ENCODE results near the gene PRR7. TPM values are rescaled to one million over a fixed set of nuclear protein-coding genes. Genes with fewer than 3 reads are reported as not detected.
A peak's percentile ranks its signal among the peaks of the same experiment; 100 is the strongest.

The PRR7 gene
- total RNA-seq, 1 donor from 2014 or later: 2.1 TPM

DNA sequence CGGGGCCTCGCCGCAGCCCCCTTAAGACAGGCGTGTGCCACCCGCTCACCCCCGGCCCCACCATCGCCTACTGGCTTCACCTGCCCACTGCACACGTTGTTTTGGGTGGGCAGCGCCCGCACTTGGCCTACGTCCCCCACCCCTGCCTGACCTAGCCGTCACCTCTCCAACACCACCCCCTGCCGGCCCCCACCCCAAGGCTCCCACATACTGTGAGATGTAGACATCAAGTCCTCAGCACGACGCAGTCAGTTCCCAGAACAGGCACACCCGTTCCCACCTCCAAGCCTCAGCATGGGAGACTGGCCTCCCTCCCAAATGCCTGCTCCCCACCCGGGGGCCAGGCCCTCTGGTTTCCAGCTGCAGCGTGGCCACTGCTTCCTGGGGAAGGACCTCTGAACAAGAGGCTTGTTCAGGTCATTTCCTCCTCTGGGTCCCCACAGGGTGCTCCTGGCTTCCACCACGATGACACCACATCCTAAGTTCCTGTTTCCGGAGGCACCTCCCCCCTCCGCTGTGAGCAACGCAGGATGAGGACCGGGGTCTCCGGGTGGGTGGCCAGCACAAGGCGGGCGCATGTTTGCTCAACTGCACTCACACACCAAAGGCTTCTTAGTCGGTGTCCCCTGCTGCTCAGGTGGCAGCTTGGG, 15.5 kb downstream of the PRR7 start:
- H3K9me3 ChIP-seq: no peaks in the 10 kb centered on the region
- ATAC-seq (peak; percentile 58), DNase-seq (no peak)
- no peaks in the 10 kb centered on the region for H3K27me3 ChIP-seq
- no peak overlapping the region for H3K4me3 ChIP-seq
- peak overlapping the region; percentile 30 for H3K27ac ChIP-seq
- intact Hi-C loops (cut with DNase I): no loop called here
- TF ChIP-seq CTCF (IDR thresholded peaks at IDR 0.05): no peak
- peaks cover 6% of the 10 kb centered on the region for H3K4me1 ChIP-seq
- peaks cover 14% of the 10 kb centered on the region for H3K36me3 ChIP-seq

DNA sequence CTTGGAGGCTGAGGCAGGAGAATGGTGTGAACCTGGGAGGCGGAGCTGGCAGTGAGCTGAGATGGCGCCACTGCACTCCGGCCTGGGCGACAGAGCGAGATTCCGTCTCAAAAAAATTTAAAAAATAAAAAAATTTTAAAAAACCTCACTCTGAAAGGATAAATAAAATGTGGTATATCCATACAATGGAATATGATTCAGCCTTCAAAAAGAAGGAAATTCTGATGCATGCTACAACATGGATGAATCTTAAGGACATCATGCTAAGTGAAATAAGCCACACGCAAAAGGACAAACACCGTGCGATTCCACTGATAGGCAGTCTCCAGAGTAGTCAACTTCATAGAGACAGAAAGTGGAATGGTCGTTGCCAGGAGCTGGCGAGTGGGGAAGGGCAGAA, 18.4 kb downstream of the PRR7 start:
- H3K27me3 ChIP-seq: no peaks in the 10 kb centered on the region
- H3K9me3 ChIP-seq: no peaks in the 10 kb centered on the region
- no peak for TF ChIP-seq CTCF (IDR thresholded peaks at IDR 0.05)
- no peak overlapping the region for H3K27ac ChIP-seq
- intact Hi-C loops (cut with DNase I): no loop called here
- DNase-seq (no peak), ATAC-seq (no peak)
- H3K4me3 ChIP-seq: no peak overlapping the region
- H3K4me1 ChIP-seq: peaks cover 5% of the 10 kb centered on the region
- H3K36me3 ChIP-seq: peaks cover 14% of the 10 kb centered on the region

DNA sequence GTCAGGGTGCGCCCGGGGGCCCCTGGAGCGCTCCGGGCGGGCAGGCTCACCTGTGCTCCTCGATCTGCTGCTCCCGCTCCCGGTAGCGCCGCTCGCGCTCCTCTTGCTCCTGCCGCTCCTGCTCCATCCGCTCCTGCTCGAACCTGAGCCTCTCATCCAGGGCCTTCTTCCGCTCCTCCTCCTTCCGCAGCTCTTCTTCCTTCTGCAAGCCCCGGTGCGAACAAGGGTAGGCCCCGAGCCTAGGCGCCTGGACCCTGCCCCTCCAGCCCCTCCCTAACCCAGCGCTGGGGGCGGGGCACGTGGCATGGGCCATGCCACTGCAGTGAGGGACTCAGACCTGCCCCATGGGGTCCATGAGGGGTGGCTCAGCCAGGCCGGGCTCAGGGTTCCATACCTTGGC, 20.2 kb downstream of the PRR7 start:
- TF ChIP-seq CTCF (IDR thresholded peaks at IDR 0.05): no peak
- H3K4me3 ChIP-seq: no peak overlapping the region
- peaks cover 7% of the 10 kb centered on the region for H3K4me1 ChIP-seq

GRCh38 chr5:177467436-177467835, 20.8 kb downstream of the PRR7 start:
- Histone ChIP-seq H3K27ac (no peak overlapping the region), H3K4me3 (no peak overlapping the region), H3K27me3 (no peaks in the 10 kb centered on the region), H3K4me1 (peaks cover 8% of the 10 kb centered on the region), H3K9me3 (no peaks in the 10 kb centered on the region), H3K36me3 (peaks cover 14% of the 10 kb centered on the region)
- no peak for DNase-seq
- intact Hi-C loops (cut with DNase I): no loop called here
- ATAC-seq: no peak
- TF ChIP-seq CTCF (IDR thresholded peaks at IDR 0.05): no peak

More for the DNA sequence above, 20.2 kb downstream of the PRR7 start:
- intact Hi-C loops (cut with DNase I): no loop called here
- no peaks in the 10 kb centered on the region for H3K9me3 ChIP-seq
- DNase-seq (no peak), ATAC-seq (no peak)
- no peaks in the 10 kb centered on the region for H3K27me3 ChIP-seq
- no peak overlapping the region for H3K27ac ChIP-seq
- H3K36me3 ChIP-seq: peaks cover 14% of the 10 kb centered on the region

- no peak for TF ChIP-seq CTCF (IDR thresholded peaks at IDR 0.05)
- no peak overlapping the region for H3K4me3 ChIP-seq
- ATAC-seq (no peak), DNase-seq (no peak)
- intact Hi-C loops (cut with DNase I): no loop called here
- no peaks in the 10 kb centered on the region for H3K27me3 ChIP-seq
- H3K36me3 ChIP-seq: peaks cover 14% of the 10 kb centered on the region
- H3K4me1 ChIP-seq: peaks cover 10% of the 10 kb centered on the region
- no peak overlapping the region for H3K27ac ChIP-seq
- H3K9me3 ChIP-seq: no peaks in the 10 kb centered on the region
These were observed 21.7 kb downstream of the PRR7 start for GRCh38 chr5:177468329-177468684.

Data from upper lobe of right lung (tissue), 1 donor.